Activated naive CD8-positive, alpha-beta T cell treated with anti-CD3 and anti-CD28 coated beads for 36 hours (primary cell): Measurements from ENCODE around the gene GCK. TPM values are rescaled to one million over a fixed set of nuclear protein-coding genes. Genes with fewer than 3 reads are reported as not detected.
"Not testable (repeated sequence)": the region's sequence is repeated elsewhere in the genome, so short reads cannot be mapped to it uniquely, and the experiment has no call there.

Source experiments
- DNase-seq: peaks from one replicate; pipeline ENCODE4 v3.0.0; 2021
- H3K27ac Mint-ChIP-seq: one replicate; pipeline ENCODE4 v1.8.0; 2022; ENCODE audit warnings: mild to moderate bottlenecking, moderate library complexity, mixed read lengths
- H3K27me3 Mint-ChIP-seq: one replicate; pipeline ENCODE4 v1.8.0; 2022; ENCODE audit warnings: mild to moderate bottlenecking, mixed read lengths
- H3K36me3 Mint-ChIP-seq: one replicate; pipeline ENCODE4 v1.8.0; 2021; ENCODE audit warnings: mild to moderate bottlenecking, mixed read lengths
- H3K4me1 Mint-ChIP-seq: one replicate; pipeline ENCODE4 v1.8.0; 2021; ENCODE audit warnings: mixed read lengths
- H3K4me3 Mint-ChIP-seq: one replicate; pipeline ENCODE4 v1.8.0; 2022; ENCODE audit warnings: mild to moderate bottlenecking, moderate library complexity, mixed read lengths
- H3K9me3 Mint-ChIP-seq: one replicate; pipeline ENCODE4 v1.8.0; 2022; ENCODE audit warnings: mixed read lengths
- total RNA-seq, 2 experiments: library from RNA; stranded (reverse); gene quantifications; one replicate each; pipeline ENCODE4 v1.2.3, GENCODE V29; 2021

GCK gene
- total RNA-seq, 2 experiments from 2014 or later, result 2.5 to 3.7 TPM

DNA sequence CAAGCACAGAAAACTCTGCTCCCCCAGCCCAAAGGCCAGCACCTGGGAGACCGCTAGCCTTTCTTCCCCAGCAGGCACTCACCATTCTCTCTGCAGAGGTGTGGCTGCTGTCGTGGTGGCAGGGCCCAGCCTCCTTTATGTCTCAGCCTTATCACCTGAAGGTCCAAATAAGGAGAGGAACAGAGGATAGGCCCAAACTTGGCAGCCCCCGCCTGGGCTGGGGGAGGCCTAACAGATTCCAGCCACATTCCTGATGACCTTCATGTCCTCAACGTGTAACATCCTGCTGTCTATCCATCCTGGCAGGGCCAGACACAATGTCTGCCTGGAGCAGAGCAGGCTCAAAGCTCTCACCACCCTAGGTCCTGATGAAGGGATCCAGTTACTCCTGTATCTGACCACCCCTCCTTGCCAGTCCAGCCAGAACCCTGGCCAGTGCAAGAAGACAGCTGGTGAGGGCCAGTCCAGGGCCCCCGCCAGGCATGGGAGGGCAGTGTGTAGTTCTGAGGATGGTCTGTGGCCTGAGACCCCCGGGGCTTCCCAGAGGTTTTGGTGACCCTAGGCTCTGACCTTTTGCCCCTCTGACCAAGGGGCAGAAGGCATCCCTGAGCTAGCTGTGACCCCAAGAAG, 47.9 kb downstream of the GCK start, which contains the start of gene MYL7:
Gene MYL7, minus strand, starts transcription at position 112 of the 630 bp plus-strand sequence. Its CDS starts 27 bp downstream, at position 85.
- DNase-seq, result no peak
- H3K27me3 Mint-ChIP-seq, result peaks cover 3% of the 10 kb centered on the region
- peaks cover 7% of the 10 kb centered on the region for H3K4me1 Mint-ChIP-seq
- H3K9me3 Mint-ChIP-seq, result no peaks in the 10 kb centered on the region
- no peaks in the 10 kb centered on the region for H3K36me3 Mint-ChIP-seq
- H3K4me3 Mint-ChIP-seq, result no peak within 1 kb of the TSS
- no peak within 1 kb of the TSS for H3K27ac Mint-ChIP-seq

- H3K27ac Mint-ChIP-seq, result no peak overlapping the region
- H3K4me1 Mint-ChIP-seq, result peaks cover 3% of the 10 kb centered on the region
- no peak overlapping the region for H3K4me3 Mint-ChIP-seq
- H3K36me3 Mint-ChIP-seq, result no peaks in the 10 kb centered on the region
- peaks cover 3% of the 10 kb centered on the region for H3K27me3 Mint-ChIP-seq
- no peak for DNase-seq
- no peaks in the 10 kb centered on the region for H3K9me3 Mint-ChIP-seq
These were observed 48.9 kb downstream of the GCK start for GRCh38 chr7:44140341-44140740.

DNA sequence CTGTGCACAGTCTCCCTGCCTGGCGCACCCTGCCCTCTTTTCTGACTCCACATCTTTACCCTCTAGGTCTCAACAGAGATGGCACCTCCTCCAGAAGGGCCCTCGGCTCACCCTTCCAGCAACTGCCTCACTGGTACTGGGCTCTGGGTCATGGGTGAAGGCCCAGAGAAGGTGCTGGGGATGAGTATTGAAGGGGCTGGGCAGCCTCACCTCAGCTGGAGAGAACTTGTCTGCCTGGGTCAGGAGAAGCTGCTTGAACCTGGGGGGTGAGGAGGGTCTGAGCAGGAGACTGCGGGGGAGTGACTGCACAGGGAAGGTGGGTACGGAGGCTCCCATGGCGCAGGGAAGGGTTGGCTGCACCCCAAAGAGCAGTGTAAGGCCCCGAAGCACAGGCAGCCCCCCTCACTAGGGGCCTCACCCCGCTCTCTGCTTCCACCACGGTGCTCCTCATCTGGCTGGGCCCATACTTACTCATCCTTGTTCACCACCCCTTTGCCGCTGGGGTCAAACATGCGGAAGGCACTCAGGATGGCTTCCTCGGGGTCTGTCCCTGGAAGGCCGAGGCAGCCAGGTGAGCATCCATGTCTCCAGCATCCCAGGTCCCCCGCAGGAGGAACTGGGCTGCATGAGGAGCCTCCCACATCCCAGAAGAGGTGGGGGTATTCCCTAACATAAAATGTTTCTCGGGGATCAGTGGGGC, 49.8 kb downstream of the GCK start:
- Mint-ChIP-seq H3K9me3 (no peaks in the 10 kb centered on the region), H3K36me3 (no peaks in the 10 kb centered on the region), H3K27me3 (no peaks in the 10 kb centered on the region), H3K4me3 (no peak overlapping the region), H3K27ac (no peak overlapping the region), H3K4me1 (no peaks in the 10 kb centered on the region)
- no peak for DNase-seq

DNA sequence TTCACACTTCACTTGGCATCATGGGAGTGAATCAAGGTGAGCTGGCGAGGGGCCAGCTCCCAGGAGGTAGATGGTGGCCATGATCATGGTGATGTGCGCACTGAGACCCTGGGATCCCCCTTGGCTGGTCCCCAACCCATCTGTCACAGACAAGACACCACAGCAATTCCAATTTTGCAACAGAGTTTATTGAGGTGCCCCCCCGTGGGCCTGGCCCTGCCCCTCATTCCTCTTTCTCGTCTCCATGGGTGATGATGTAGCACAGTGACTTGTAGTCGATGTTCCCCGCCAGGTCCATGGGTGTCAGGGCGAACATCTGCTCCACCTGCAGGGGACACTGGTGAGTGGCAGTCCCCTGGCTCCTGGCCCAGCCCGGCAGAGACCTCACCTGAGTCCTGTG, 50.5 kb downstream of the GCK start:
- Mint-ChIP-seq H3K27ac (no peak overlapping the region), H3K27me3 (no peaks in the 10 kb centered on the region), H3K9me3 (no peaks in the 10 kb centered on the region), H3K36me3 (no peaks in the 10 kb centered on the region), H3K4me1 (no peaks in the 10 kb centered on the region), H3K4me3 (no peak overlapping the region)
- no peak for DNase-seq

DNA sequence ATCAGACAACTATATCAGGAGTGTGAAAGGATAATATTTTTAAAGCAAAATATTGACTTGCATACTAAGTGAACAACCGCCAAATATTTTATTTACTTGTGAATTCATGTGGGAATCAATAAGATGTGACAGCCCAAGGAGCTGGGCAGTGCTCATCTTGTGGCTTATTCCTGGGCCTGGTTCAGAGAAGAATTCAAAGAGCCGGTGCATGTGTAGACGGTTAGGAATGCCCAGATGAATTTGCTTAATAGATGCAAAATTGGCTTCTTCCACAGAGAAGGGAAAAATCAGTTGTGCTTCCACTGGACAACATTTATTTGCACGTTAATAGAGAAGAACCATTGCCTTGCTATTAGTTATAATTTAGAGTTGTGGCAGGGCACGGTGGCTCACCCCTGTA, 52.5 kb downstream of the GCK start:
- Mint-ChIP-seq H3K27me3 (no peaks in the 10 kb centered on the region), H3K4me3 (no peak overlapping the region), H3K36me3 (no peaks in the 10 kb centered on the region), H3K27ac (no peak overlapping the region), H3K9me3 (no peaks in the 10 kb centered on the region), H3K4me1 (no peaks in the 10 kb centered on the region)
- no peak for DNase-seq

DNA sequence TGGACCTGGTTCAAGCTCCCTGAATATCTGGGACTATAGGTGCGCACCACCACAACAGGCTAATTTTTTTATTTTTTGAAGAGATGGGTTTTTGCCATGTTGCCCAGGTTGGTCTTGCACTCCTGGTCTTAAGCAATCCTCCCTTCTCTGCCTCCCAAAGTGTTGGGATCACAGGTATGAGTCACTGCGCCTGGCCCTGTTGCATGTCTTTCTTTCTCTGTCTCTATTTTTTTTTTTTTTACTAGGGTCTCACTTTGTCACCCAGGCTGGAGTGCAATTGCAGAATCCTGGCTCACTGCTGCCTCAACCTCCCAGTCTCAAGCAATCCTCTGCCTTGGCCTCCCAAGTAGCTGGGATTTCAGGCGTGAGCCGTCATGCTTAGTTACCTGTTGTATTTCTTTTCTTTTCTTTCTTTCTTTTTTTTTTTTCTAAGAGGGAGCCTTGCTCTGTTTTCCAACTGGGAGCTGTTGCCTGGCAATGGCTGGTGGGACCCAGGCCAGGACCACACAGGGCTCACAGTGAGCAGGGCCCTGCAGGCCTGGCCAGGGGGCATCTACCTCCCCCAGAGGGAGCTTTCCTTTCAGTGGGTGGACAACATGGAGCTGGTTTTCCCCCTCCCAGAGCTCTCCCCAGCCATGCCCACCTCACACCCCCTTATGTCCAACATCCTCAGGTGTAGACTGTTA, 54.2 kb downstream of the GCK start:
- DNase-seq, result no peak
- H3K9me3 Mint-ChIP-seq, result no peaks in the 10 kb centered on the region
- H3K27me3 Mint-ChIP-seq, result no peaks in the 10 kb centered on the region
- no peak overlapping the region for H3K27ac Mint-ChIP-seq
- no peaks in the 10 kb centered on the region for H3K36me3 Mint-ChIP-seq
- H3K4me1 Mint-ChIP-seq, result no peaks in the 10 kb centered on the region
- H3K4me3 Mint-ChIP-seq, result no peak overlapping the region

GRCh38 chr7:44133295-44133694, 55.9 kb downstream of the GCK start:
- no peaks in the 10 kb centered on the region for H3K9me3 Mint-ChIP-seq
- no peak overlapping the region for H3K4me3 Mint-ChIP-seq
- no peaks in the 10 kb centered on the region for H3K36me3 Mint-ChIP-seq
- H3K4me1 Mint-ChIP-seq, result no peaks in the 10 kb centered on the region
- peak overlapping the region; percentile 22 for H3K27ac Mint-ChIP-seq
- no peaks in the 10 kb centered on the region for H3K27me3 Mint-ChIP-seq
- DNase-seq, result no peak

DNA sequence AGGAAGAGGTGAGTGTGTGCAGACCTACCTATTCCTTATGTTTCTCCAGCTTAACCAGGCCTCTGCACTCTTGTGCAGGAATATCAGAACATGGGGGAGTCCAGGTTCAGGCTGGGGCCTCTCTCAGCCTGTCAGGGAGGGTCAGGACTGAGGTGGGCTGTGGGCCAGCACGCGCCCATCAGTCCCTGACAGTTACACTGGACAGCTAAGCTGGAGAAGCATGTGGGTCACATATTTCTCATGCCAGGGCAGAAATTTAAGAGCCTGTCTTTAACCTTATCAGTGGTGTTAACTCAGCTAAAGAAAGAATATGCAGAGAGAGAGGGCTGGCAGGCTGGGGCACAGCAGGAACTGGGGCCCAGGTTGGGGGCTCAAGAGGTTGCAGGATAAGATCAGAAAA, 57.2 kb downstream of the GCK start:
- Mint-ChIP-seq H3K4me1 (no peaks in the 10 kb centered on the region), H3K9me3 (peaks cover 7% of the 10 kb centered on the region), H3K4me3 (no peak overlapping the region), H3K27me3 (no peaks in the 10 kb centered on the region), H3K27ac (no peak overlapping the region), H3K36me3 (peaks cover 4% of the 10 kb centered on the region)
- DNase-seq, result no peak

- Mint-ChIP-seq H3K27me3 (no peaks in the 10 kb centered on the region), H3K9me3 (peaks cover 7% of the 10 kb centered on the region), H3K4me1 (no peaks in the 10 kb centered on the region), H3K27ac (no peak overlapping the region), H3K4me3 (no peak overlapping the region), H3K36me3 (peaks cover 4% of the 10 kb centered on the region)
- DNase-seq, result no peak
These were observed 57.8 kb downstream of the GCK start for GRCh38 chr7:44131173-44132029.

- H3K4me3 Mint-ChIP-seq, result no peak overlapping the region
- peaks cover 4% of the 10 kb centered on the region for H3K36me3 Mint-ChIP-seq
- peaks cover 7% of the 10 kb centered on the region for H3K9me3 Mint-ChIP-seq
- H3K27me3 Mint-ChIP-seq, result no peaks in the 10 kb centered on the region
- H3K27ac Mint-ChIP-seq, result no peak overlapping the region
- peaks cover 3% of the 10 kb centered on the region for H3K4me1 Mint-ChIP-seq
- DNase-seq, result no peak
These were observed 60.3 kb downstream of the GCK start for GRCh38 chr7:44128721-44129582.

GRCh38 chr7:44127161-44127560, 62.1 kb downstream of the GCK start:
- DNase-seq, result no peak
- H3K27me3 Mint-ChIP-seq, result no peaks in the 10 kb centered on the region
- peaks cover 7% of the 10 kb centered on the region for H3K9me3 Mint-ChIP-seq
- H3K36me3 Mint-ChIP-seq, result peaks cover 9% of the 10 kb centered on the region
- H3K4me1 Mint-ChIP-seq, result peaks cover 9% of the 10 kb centered on the region
- H3K27ac Mint-ChIP-seq, result no peak overlapping the region
- no peak overlapping the region for H3K4me3 Mint-ChIP-seq

DNA sequence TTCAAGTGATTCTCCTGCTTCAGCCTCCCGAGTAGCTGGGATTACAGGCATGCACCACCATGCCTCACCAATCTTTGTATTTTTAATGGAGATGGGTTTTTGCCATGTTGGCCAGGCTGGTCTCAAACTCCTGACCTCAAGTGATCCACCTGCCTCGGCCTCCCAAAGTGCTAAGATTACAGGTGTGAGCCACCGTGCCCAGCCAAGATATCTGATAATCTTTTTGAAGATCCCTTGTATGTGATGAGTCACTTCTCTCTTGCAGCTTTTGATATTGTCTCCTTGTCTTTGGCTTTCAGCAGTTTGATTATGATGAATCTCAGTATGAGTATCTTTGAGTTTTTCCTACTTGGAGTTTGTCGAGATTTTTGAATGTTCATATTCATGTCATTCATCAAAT, 62.7 kb downstream of the GCK start:
- H3K9me3 Mint-ChIP-seq, H3K27me3 Mint-ChIP-seq, H3K4me3 Mint-ChIP-seq, DNase-seq, H3K27ac Mint-ChIP-seq: not testable (repeated sequence)
- peaks cover 15% of the 10 kb centered on the region for H3K4me1 Mint-ChIP-seq
- H3K36me3 Mint-ChIP-seq, result peaks cover 13% of the 10 kb centered on the region

DNA sequence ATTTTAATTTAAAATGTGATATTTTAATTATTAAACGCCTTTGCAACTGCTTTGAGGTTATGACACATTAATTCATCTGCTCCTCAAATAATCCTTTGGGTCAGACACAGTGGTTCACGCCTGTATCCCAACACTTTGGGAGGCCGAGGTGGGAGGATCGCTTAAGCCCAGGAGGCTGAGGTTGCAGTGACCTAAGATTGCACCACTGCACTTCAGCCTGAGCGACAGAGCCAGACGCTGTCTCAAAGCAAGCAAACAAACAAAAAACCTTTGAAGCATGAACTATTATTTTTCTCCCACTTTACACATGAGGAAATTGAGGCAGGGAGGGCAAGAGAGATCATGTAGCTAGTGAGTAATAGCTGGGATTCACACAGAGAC, 64.4 kb downstream of the GCK start:
- no peak overlapping the region for H3K27ac Mint-ChIP-seq
- no peaks in the 10 kb centered on the region for H3K27me3 Mint-ChIP-seq
- no peak for DNase-seq
- H3K36me3 Mint-ChIP-seq, result peaks cover 30% of the 10 kb centered on the region
- no peak overlapping the region for H3K4me3 Mint-ChIP-seq
- peaks cover 7% of the 10 kb centered on the region for H3K9me3 Mint-ChIP-seq
- H3K4me1 Mint-ChIP-seq, result peaks cover 31% of the 10 kb centered on the region
